T-helper 1 cell (primary cell): Measurements from ENCODE around the gene OGFR.
A peak's percentile ranks its signal among the peaks of the same experiment; 100 is the strongest.
"Not testable (repeated sequence)": the region's sequence is repeated elsewhere in the genome, so short reads cannot be mapped to it uniquely, and the experiment has no call there.

Experiments
- DNase-seq, 5 donors: peaks; one replicate each; pipeline ENCODE4 v3.0.0-alpha.2; 2012 to 2020

The OGFR gene

DNA sequence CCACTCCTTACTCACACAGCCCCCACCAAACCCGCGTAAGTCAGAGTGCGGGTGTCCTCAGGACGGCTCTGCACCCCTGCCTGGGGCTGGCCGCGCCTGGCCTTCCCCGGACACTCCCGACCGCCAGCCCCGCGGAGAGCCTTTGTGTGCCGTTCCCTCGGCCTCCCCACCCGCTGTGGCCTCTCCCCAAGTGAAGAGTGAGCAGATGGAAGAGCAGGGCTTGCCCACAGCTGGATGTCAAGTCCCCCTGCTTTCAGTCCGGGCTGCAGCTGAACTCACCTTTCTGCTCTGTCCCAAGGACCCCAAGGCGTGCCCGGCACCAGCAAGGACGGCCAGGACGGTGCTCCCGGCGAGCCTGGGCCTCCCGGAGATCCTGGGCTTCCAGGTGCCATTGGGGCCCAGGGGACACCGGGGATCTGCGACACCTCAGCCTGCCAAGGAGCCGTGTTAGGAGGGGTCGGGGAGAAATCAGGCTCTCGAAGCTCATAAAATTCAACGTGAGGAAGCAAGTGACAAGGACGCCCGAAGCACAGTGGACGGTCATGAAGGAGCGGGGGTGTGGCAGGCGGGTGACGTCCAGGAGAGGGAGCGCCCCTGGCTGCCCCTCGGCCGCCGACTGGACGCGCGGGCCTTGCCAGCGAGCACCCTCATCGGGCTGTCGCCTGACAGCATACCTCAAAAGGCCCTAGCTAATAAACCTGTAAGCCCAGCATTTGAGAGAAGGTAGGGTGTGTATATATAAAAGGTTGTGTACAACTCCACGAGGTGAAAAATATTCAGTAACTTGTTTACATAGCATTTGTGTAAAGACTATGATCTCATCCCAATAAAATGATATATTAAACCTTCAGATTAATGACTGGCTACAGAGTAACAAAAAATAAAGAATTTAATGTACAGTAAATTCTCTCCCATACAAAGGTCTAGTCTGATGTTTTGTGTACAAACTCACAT is 35.9 kb downstream of the OGFR start:
- DNase-seq: no peak

- no peak for DNase-seq
Observed at GRCh38 chr20:62841705-62842212, 37.1 kb downstream of the OGFR start.

GRCh38 chr20:62843656-62844055 is 39.0 kb downstream of the OGFR start:
- DNase-seq: no peak

DNA sequence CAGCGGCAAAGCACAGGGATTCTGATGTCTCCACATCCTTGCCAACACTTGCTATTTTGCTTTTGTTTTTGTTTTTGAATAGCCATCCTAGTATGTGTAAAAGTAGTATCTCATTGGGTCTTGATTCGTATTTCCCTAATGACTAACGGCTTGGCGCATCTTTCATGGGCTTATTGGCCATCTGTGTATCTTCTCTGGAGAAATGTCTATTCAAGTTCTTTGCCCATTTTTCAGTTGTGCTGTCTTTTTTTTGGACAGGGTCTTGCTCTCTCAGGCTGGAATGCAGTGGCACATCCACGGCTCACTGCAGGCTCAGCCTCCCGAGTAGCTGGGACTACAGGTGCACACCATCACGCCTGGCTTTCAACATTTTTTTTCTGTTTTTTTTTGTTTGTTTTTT is 39.5 kb downstream of the OGFR start:
- DNase-seq: no peak

DNA sequence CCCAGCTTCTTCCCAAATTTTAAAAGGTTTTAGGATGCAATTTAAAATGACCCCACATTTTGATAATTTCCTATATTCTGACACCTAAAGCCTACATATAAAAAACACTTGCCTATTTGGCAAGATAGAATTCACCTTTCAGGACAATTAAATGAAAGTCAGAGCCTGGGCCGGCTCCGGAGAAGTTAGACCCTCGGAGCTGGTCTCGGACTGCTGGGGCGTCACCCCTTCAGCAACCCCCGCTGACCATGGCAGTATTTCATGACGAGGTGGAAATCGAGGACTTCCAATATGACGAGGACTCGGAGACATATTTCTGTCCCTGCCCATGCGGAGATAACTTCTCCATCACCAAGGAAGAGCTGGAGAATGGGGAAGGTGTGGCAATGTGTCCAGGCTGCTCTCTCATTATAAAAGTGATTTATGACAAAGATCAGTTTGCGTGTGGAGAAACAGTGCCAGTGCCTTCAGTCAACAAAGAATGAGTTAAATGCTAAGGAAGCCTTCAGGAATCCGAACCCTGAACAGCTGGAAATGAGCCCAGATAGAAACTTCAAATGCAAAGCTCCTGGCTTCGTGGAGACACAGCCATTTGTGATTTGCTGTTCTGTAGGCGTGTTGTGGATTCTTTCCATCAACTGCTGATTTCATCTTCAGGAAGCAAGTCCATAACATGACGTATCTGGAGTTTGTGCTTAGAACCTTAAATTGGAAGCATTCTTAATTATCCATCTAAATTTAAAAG is 41.0 kb downstream of the OGFR start:
- DNase-seq: no peak

- no peak for DNase-seq
Observed at GRCh38 chr20:62846166-62846890, 41.7 kb downstream of the OGFR start.

GRCh38 chr20:62848917-62849316 is 44.3 kb downstream of the OGFR start:
- not testable (repeated sequence) for DNase-seq

GRCh38 chr20:62849431-62849830 is 44.8 kb downstream of the OGFR start:
- no peak for DNase-seq

DNA sequence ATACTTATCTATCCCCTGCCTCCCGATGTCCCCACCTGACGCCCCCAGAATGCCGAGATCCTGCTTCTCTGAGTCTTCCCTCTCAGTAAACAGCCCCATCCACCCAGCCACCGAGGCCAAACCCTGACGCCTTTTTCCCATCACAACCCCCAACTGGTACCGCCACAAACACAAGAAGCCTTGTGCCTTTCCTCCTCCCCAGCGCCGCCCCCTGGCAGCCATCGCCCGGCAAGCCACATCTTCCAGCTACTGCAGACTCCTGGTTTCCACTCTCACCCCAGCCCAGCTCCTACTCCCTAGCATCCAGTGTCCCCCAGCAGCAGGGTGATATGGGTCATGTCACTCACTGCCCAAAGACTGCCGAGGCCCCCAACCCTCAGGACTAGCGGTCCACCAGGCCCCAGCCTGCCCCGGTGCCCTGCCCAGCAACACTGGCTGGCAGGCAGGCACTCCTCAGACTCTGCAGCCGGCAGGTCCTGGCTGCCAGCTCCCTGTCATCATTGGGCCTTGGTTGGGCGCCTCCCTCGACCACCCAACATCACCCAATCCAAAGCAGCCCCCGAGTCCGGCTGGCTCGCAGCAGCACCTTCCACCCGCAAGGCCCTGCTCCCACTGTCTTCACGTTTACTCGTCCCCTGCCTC is 45.8 kb downstream of the OGFR start:
- no peak for DNase-seq

DNA sequence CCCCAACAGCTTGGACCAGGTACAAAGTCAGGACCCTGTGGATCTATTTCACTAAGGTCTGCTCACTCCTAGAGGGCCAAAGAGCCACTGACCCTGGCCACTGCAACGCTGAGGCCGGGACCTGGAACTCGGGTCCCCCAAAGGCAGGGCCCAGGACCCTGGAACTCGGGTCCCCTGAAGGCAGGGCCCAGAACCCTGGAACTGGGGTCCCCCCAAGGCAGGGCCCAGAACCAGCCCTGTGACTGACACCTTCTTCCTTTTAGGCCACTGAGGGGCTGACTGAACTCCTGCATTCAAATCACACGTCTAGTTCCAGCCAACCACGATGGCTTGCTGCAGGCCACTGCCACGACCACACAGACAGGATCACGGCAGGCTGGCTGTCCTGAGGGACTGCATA is 47.6 kb downstream of the OGFR start:
- no peak for DNase-seq

DNA sequence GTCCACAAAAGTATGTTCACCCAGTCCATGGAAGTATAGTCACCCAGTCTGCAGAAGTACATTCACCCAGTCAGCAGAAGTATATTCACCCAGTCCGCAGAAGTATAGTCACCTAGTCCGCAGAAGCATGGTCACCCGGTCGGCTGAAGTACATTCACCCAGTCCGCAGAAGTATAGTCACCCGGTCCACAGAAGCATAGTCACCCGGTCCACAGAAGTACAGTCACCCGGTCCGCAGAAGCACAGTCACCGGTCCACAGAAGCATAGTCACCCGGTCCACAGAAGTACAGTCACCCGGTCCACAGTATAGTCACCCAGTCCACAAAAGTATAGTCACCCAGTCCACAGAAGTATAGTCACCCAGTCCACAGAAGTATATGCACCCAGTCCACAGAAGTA is 48.2 kb downstream of the OGFR start:
- no peak for DNase-seq

GRCh38 chr20:62853304-62853703 is 48.7 kb downstream of the OGFR start:
- not testable (repeated sequence) for DNase-seq

- DNase-seq: no peak
Observed at GRCh38 chr20:62854121-62854520, 49.5 kb downstream of the OGFR start.

GRCh38 chr20:62855120-62855519 is 50.5 kb downstream of the OGFR start:
- no peak for DNase-seq

DNA sequence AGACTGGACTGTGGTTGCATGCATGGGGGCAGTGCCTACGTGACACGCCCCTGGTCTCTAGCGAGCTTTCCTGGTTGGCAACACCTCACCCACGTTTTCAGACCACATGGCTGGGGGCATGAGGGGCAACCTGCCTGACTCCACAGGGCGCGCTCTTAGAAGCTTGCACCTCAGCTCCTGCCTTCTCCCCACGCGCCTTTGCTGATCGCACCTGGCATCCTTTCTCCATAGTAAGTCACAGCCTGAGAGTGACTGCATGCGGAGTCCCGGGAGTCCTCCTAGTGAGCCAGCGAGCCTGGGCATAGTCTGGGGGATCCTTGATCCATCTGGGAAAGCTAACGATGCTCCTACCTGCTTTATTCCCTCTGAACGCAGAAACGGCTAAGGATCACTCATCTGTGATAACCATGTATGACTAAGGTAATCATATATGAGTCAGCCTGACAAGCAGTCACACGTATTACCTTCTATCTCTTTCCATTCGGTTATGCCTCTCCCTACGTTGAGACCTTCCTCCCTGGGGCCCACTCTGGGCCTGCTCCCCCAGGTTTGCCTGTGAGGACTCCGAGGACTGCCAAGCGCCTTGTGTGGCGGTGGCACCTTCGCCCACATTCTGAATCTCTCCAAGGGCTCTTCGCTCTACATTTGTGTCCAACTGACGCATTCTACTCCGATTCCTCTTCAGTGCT is 52.4 kb downstream of the OGFR start:
- no peak for DNase-seq

DNA sequence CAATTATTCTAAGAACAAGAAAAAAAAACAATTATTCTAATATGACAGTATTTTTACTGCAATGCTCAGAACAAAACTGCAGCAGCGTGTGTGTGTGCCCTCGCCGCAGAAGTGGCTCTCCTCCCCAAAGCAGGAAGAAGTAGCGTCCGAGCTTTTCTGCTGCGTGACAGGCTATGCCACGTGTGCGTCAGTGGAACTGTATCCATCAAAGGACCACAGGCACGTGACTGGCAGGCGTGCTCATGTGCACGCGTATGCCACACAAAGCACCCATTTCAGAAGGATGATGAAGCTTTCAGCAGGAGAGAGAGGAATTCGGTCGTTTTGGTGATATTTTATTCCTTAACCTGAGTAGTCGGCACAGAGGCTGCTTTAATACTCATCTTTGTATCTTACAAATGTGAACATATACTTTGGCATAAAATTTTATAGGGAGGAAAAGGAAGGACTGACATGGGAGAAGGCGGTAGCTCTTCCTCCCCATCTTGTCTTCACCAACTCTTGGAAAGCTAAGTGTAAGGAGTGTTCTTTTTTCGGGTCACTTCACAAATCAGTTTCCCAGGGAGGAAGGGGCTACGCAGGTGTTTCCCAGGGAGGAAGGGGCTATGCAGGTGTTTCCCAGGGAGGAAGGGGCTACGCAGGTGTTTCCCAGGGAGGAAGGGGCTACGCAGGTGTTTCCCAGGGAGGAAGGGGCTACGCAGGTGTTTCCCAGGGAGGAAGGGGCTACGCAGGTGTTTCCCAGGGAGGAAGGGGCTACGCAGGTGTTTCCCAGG is 53.6 kb downstream of the OGFR start:
- DNase-seq: no peak

- no peak for DNase-seq
Observed at GRCh38 chr20:62859721-62860120, 55.1 kb downstream of the OGFR start.

GRCh38 chr20:62860391-62860923 is 55.8 kb downstream of the OGFR start:
- no peak for DNase-seq

DNA sequence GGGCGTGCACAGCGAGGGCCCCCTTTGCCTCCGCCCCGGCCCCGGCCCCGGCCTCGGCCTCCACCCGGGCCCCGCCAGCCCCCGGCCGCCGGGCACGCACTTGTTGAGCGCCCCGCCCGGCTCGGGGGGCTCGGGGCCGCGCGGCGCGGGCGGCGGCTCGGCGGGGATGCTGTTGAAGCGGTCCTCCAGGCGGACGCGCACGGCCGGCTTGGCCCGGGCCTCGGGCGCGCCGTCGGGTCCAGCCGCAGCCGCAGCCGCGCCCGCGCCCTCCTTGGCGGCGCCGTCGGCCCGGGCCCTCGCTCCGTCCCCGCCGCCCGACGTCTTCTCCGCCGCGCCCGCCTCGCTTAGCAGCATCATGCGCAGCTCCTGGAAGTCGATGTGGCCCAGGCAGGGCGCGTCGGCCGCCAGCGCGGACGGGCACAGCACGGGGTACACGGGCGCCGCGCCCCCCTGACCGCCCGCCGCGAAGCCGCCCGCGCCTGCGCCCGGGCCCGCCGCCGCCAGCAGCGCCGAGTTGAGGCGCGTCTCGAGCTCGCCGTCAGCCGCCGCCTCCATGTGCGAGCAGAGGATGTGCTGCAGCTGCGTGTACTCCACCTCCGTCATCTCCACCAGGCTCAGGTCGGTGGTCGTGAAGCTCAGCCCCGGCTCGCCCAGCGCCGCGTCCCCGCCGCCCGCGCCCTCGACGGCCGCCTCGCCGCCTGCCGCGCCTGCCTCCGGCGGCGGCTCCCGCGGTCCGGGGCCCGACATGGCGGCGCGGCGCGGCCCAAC is 56.5 kb downstream of the OGFR start:
- DNase-seq: peak; percentile 25 to 57 (median 42)
